ENCODE measurements around the gene EMC8.
"Not testable (repeated sequence)": the region's sequence is repeated elsewhere in the genome, so short reads cannot be mapped to it uniquely, and the experiment has no call there.

The EMC8 gene

DNA sequence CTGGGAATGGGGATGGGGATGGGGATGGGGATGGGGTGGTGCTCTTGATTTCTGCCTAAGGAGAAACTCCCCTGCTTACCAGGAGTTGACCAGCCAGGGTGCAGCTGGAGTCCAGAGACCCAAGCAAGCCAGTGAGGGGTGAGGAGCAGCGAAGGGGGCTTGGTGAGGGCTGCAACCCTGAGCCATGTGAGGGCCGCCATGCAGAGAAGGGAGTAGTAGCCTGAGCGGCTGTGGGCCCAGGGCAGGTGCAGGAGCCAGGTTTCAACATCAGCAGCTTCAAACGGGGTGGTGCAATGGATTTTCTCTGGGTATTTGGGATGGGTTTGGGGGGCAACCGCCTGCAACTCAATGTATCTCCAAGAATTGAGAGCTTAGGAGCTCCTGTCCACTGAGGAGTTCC lies 35.4 kb upstream of the EMC8 start:
- DNase-seq, result no peak

DNA sequence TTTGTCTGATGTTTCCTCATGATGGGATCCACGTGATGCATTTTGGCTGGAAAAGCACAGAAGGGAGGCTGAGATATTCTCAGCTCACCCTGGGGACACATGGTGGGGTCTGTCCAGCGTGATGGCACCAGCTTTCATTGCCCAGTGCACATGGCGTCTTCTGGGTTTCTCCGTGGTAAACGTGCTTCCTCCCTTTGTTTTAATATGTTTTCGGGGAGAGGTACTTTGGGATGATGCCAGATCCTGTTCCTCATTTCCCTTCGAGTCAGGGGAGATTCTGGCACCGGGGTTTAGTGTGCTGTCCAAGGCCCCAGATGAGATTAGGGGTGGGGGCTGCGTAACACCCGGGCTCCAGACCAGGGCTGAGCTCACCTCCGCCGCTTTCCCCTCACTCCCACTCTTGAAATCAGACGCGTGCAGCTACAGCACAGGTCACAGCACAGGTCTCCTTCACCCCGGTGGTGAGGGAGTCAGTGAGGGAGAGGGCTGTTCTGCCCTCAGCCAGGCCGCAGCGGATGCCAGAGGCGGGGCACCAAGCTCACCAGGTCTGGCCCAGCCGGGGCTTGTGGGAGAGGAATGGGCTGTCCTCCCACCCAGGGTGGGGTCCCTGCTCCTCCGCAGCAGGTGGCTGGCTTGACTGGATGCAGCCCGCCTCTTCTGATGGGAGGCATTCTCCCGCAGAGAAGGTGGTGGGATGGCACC lies 34.0 kb upstream of the EMC8 start:
- no peak for DNase-seq

DNA sequence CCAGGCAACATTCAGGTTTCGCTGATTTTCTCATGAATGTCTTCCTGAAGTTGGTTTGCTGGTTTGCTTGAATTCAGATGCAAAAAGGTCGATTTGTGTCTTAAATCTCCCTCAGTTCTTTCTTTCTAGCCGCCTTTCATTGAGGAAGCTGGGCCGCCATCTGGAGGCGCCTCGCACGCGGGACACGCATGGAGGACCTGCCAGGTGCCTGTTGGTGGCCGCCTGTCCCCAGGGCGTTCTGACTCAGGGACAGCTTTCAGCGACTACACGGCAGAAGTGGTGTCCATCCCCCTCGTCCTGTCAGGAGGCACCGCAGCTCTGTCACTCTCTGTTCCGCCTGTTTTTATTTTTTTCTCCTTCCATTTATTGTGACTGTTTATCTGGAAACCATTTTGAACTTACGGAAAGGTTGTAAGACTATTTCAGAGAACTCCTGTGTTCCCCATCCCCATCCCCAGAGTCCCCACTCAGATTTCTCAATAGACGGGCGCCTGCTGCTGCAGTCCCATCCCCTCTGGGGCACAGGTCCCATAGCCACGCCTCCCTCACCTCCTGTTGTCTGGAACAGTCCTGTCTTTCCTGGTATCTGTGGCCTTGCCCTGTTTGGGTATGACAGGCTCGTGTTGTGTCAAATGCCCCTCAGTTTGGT lies 33.4 kb upstream of the EMC8 start:
- no peak for DNase-seq

DNA sequence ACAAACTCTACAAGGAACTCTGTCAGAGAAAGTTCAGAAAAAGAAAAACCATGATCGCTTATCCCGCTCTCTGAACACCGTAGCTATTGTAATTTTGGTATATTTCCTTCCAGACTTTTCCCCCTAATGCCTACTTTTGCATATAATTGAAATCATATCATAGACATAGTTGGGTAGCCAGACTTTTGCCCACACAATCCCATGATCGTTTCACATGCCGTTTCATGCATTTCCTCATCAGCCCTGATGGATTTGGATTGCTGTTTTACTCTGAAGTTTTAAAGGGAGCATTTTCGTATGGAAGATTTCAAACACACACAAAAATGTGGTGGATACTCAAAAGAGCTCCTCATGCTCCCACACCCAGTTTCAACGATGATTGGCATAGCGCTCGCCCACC lies 31.5 kb upstream of the EMC8 start:
- DNase-seq, result no peak

DNA sequence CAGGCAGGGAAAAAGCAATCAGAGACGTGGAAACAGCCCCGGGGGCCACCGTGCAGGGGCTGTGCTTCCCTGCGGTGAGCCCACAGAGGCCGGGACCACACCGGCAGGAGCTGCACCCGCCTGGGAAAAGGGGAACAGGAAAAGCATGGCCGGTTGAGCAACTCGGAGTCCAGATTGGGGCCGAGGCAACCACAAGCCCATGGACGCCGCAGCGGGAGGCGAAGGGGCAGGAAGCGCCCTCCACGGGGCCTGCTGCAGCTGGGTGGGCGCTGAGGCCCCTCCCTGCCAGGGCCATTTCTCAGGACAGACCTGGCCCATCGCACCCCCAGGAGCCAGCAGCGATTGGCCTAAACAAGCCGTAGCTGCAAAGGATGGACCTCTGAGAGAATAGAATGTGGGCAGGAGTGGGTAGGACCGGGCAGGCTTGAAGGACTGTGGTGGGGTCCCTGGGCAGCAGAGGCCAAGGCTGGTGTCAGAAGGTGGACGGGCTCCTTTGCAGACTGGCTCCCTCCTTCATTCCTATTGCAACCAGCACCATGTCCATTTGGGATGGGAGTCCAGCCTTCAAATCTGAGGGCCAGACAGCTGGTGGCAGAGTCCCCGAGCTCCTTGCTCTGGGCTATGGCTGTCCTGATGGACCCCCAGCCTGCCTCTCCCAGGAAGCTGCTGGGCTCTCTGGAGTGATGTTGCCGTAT lies 30.6 kb upstream of the EMC8 start:
- no peak for DNase-seq

DNA sequence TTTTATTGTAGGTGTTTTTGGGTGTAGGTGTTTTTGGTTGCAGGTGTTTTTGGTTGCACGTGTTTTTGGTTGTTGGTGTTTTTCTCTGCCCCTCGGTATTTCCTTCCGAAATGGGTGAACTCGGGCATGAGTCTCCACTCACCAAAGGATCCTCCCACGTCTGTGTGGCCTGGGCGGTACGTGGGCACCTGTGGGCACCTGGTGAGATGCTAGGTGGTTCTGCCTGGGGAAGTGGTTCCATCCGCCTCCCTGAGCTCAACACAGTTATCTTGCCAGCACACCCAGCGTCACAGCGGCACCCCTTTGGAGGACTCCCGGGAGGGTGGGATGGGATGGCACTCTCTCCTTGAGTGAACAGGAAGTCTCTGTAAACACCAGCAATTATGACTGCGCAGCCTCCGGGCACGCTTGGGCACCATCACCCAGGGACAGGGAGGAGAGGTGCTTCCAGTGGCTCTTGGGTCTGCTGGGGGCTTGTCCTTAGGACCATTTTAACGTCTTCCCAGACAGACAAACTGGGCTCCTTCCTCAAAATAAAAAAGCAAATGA lies 29.9 kb upstream of the EMC8 start:
- no peak for DNase-seq

DNA sequence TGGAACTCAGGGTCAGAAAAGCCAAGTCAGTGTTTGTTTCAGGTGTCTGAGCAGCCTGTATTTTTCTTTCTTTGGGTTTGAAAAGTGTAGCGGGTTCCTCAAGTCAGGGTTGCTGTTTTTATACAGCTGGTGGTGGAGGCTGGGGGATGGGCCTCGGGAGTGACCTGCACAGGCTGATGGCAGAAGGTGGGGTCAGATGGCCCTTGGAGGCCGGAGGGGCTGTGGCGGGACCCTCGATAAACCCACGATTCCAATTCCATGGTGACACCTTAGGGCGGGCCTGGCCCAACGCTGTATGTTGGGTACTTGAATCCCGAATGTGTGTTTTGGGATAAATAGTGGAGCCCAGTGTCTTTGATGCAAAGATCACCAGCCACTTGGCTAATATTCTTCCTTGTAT lies 28.8 kb upstream of the EMC8 start:
- DNase-seq, result no peak

DNA sequence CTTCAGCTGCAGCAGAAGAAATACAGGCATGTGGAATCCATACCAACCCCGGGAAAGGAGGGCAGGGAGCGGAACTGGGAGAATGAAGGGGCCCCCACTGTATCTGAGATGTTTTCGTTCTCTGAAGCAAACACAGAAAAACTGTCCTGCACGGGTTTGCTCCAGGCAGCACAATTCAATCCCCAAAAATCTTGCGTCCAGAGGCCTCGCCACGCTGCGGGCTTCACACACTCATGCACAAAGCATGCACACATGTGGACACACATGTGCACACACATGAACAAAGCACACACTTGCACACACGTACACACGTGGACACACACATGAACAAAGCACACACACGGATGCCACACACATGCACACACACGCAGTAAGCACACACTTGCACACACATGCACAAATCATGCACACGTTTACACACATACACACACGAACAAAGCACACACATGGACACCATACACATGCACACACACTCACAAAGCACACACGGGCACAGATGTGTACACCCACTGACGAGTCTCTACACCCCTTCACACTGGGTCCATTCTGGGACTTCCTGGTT lies 27.4 kb upstream of the EMC8 start:
- no peak for DNase-seq

DNA sequence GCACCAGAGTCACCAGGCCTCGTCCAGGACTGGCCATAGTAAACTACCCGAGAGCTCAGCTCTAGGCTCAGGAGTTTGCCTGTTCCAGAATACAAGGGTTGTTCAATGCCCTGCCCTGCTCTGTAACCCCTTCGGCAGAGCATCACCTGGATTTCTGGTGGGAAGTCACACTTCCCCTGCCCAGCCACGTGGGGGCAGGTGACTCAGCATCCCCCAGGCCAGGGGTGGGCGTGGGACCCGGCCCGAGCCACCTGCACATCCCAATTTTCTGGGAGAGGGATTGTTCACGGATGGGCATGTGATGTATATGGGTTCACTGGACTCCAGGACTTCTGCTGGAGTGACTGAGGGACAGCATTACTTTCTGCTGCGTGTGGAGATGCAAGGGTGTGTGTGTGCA lies 26.0 kb upstream of the EMC8 start:
- DNase-seq, result no peak

DNA sequence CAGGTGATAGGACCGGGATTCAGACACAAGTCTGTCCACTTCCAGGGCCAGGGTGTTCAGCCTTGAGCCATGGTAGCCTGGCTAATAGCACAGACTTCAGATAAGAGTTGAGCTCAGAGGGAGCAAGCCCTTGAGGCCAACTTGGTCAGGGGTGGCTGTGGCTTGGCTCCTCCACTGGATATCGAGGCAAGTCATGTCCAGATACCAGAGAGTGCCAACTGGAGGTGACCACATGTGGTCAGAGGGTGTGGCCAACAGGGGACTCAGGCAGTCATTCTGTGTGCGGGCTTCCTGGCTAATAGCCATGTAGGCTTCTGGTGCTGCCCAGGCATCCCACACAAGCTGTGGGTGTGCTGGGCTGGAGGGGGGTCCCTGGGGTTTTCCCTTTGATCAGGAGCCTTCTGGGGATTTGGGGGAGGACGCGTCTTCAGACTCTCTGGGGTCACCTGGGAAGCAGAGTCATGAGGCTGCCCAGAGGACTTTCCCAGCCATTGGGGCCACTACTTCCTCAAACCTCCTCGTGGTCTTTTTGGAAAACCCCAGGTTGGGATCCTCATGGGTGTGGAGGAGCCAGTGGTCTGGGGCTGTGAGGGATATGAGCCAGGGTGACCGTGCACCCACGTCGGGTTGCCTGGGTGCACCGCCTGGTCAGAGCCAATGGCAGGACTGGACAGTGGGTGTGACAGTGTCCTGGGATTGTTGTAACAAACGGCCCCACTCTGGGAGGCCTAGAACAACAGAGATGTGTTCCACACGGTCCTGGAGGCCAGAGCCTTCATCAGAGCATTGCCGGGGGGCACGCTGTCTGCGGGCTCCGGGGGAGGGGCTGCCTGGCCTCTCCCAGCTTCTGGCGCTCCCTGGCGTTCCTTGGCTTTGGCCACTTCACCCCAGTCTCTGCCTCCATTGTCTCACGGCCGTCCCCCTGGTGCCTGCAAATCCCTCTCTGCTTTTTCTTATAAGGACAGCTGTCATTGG lies 25.1 kb upstream of the EMC8 start:
- DNase-seq, result no peak

DNA sequence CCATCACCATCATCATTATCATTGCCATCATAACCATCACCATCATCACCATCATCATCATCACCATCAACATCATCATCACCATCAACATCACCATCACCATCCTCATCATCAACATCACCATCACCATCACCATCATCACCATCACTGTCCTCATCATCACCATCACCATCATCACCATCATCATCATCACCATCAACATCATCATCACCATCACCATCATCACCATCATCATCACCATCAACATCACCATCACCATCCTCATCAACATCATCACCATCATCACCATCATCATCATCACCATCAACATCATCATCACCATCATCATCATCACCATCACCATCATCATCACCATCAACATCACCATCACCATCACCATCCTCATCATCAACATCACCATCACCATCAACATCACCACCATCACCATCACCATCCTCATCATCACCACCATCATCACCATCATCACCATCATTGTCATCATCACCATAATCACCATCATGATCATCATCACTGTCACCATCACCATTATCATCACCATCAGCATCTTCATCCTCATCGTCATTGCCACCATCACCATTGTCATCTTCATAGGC lies 24.1 kb upstream of the EMC8 start:
- DNase-seq, result no peak

DNA sequence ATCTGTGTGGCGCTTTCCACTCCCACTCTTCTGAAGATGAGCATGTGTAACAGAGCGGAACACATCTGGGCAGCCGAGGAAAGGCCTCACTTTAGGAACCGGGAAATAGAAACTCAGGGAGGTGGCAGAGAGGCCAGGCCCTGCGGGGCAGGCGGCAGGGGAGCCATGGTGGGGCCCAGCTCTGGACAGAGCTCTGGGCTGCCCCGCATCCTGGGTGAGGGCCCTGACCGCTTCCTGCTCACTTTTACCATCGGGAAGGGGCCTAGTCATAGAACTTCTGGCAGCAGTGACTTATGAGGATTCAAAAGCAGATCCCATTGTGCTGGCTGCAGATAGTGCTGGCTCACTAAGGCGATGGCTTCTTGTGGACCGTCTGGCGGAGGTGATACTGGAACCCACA lies 22.8 kb upstream of the EMC8 start:
- no peak for DNase-seq

DNA sequence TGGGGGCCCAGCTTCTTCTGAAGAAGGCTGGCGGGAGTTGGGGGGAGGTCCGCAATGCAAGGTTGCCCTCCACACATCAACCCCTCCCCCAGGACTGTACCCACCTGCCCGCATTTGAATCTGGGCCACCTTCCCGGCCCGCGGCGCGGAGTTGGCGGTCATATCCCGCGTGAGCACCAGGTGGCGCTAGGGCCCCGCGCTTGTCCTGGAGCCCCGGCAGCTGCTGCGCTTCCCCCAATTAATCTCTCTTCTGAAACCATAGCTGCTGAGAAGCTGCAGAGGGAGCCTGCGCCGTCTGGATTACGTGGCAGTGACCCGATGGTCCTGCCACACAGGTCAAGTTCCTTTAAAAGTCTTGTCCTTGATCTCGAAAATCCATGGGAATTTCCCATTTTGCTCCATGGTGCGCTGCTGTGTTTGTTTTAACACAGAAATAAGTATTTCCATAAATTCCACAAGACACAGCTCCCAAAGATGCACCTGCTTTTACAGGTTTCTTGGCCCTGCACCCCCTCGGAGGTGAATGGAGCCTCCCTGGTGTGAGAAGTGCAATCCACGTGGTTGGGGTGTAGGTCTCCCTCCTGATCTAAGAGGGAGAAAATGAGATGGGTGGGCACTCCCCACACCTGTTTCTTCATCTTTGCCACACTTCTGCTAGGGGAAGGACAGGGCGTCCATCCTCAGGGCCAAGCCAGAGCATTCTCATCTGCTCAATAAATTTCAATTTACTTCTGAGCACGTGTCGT lies 22.2 kb upstream of the EMC8 start:
- DNase-seq, result peak; percentile 92

DNA sequence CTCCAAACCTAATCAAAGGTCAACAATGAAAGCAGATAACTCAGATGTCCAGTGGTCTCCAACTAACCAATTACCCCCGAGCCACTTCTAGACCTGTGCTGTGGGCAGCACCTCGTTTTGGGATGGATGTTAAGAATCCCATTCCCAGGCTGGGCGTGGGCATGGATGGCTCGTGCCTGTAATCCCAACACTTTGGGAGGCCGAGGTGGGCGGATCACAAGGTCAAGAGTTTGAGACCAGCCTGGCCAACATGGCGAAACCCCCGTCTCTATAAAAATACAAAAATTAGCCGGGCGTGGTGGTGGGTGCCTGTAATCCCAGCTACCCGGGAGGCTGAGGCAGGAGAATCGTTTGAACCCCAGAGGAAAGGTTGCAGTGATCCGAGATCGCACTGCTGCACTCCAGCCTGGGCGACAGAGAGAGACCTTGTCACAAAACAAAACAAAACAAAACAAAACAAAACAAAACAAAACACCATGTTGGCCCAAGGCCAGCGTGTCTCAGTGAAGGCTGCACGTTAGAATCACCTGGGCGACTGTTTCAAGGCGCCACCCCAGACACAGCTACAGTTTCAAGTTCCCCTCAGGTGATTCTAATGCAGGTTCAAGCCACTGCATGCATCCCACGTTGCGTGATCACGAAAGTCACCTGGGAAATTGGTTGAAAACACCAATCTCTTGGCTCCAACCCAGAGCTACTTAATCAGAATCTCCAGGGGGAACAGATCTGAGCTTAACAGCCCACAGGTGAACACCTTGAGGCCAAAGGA lies 21.4 kb upstream of the EMC8 start:
- DNase-seq, result no peak

DNA sequence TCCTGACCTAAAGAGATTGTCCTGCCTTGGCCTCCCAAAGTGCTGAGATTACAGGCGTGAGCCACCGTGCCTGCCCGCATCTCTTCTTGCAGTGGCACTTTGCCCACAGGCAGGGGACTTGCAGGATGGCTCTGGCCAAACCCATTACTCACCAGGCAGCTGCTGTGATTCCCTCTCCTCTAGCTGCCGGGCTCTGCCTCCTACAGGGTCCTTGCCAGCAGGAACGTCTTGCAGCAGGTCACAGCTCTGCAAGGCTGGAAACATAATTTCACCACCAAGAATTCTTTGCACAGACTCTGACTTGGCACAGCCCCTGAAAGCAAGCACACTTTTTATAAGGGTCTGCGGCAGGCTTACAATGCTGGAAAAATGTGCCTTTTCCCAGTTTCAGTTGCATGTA lies 20.4 kb upstream of the EMC8 start:
- no peak for DNase-seq

DNA sequence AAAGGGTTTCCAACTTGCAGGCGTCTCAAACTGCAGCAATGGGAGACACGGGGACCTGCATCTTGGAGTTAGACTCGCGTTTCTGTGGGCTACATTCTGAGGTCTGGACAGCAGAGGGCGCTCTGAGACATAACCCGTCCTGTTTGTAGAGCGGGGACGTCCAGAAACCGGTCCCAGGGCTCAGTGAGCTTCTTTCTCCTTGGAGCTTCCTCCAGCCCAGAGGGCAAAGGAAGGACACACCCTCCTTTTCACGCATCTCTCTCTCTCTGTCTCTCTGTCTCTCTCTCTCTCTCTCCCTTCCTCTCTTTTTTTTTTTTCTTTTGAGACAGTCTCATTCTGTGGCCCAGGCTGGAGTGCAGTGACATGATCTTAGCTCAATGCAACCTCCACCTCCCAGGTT lies 19.9 kb upstream of the EMC8 start:
- DNase-seq, result peak; percentile 83

DNA sequence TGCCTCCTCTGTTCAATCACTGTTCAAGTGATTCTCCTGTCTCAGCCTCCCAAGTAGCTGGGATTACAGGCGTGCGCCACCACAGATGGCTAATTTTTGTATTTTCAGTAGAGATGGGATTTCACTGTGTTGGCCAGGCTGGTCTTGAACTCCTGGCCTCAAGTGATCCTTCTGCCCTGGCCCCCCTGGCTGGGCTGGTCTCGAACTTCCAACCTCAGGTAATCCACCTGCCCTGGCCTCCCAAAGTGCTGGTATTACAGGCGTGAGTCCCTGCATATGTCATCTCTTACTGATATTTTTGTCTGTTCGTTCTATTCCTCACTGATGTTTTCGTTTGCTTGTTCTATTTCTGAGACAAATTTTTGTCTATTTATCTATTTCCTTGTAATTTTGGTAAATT lies 17.9 kb upstream of the EMC8 start:
- DNase-seq, result not testable (repeated sequence)

DNA sequence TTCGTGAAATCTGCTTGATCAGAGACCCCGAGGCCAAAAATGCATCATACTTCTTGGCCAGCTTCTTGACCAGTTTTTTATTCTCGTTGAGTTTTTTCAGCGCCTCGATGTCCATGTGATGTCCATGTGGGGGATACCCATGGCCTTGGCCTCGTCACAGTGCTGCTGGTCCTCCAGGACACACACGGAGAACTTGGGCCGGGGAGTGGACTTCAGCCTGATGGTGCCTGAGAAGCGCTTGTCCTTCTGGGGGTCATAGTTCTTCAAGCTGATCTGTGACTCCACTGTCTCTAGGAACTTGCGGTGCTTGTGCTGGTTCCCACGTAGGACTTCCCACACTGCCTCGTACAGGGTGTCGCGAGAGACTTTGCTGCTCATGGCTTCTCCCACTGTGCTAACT lies 16.8 kb upstream of the EMC8 start:
- DNase-seq, result no peak

DNA sequence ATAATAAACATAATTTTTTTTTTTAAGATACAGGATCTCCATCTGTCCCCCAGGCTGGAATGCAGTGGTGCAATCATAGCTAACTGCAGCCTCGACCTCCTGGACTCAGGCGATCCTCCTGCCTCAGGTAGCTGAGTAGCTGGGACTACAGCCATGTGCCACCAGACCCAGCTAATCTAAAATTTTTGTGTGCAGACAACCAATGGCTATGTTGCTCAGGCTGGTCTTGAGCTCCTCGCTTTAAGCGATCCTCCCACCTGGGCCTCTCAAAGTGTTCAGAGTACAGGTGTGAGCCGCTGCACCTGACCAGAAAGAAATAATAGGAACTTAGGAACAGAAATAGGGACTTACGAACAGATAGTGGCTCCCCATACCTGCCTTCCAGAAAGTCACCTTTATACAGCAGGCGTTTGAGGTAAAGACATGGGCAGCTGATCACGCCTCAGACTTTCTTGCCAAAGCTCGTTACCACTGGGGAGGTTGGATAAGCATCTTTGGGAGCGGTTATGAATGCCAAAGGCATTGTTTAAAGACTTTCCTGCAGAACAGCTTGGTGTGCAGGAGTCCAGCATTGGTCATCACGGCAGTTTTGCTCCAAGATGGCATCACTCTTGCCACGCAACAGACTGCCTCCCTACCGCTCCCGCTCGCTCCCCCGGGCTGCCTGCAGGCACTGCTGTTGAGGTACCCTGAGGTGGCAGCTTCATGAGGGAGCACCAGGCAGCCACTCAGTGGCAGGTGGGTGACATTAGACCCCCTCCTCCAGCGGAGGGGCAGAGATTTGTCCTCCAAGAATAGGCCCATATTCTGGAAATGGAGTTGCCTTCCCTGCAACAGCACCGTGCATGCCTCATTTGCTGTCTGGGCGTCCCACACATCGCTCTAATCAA lies 13.7 kb upstream of the EMC8 start:
- DNase-seq, result no peak
